ENCODE results near the gene MINDY1.

The MINDY1 gene

GRCh38 chr1:151006327-151007052 is at the start of gene MINDY1:
MINDY1 (minus strand) TSS chr1:151006902; CDS start chr1:151002617, 4,285 bp downstream.
- peak; percentile 84 for DNase-seq (ENCODE audit: low spot score)

- DNase-seq (ENCODE audit: low spot score) = no peak
Observed at GRCh38 chr1:151056149-151056548, 49.4 kb upstream of the MINDY1 start.

- DNase-seq (ENCODE audit: low spot score) = no peak
Observed at GRCh38 chr1:151055581-151055980, 48.9 kb upstream of the MINDY1 start.

- no peak for DNase-seq (ENCODE audit: low spot score)
Observed at GRCh38 chr1:151054971-151055547, 48.4 kb upstream of the MINDY1 start.

GRCh38 chr1:151051356-151052009 is 44.8 kb upstream of the MINDY1 start:
- no peak for DNase-seq (ENCODE audit: low spot score)

GRCh38 chr1:151050051-151050688 is 43.5 kb upstream of the MINDY1 start:
- no peak for DNase-seq (ENCODE audit: low spot score)

- DNase-seq (ENCODE audit: low spot score) = no peak
Observed at GRCh38 chr1:151049458-151049857, 42.8 kb upstream of the MINDY1 start.

GRCh38 chr1:151048645-151049032 is 41.9 kb upstream of the MINDY1 start:
- DNase-seq (ENCODE audit: low spot score) = no peak

GRCh38 chr1:151047925-151048644 is 41.4 kb upstream of the MINDY1 start:
- DNase-seq (ENCODE audit: low spot score) = peak; percentile 82

- peak; percentile 92 for DNase-seq (ENCODE audit: low spot score)
Observed at GRCh38 chr1:151047591-151047924, 40.9 kb upstream of the MINDY1 start, which contains the start of gene C1orf56. C1orf56 (plus strand) TSS chr1:151047751; CDS start chr1:151047848, 97 bp downstream.

- no peak for DNase-seq (ENCODE audit: low spot score)
Observed at GRCh38 chr1:151043163-151043562, 36.5 kb upstream of the MINDY1 start.

GRCh38 chr1:151039521-151039920 is 32.8 kb upstream of the MINDY1 start:
- DNase-seq (ENCODE audit: low spot score) = no peak

- no peak for DNase-seq (ENCODE audit: low spot score)
Observed at GRCh38 chr1:151037032-151037431, 30.3 kb upstream of the MINDY1 start.

GRCh38 chr1:151036356-151036755 is 29.7 kb upstream of the MINDY1 start, which contains the start of gene BNIPL:
BNIPL (plus strand) TSS chr1:151036586; CDS start chr1:151036726, 140 bp downstream.
- no peak for DNase-seq (ENCODE audit: low spot score)

GRCh38 chr1:151035167-151035566 is 28.5 kb upstream of the MINDY1 start:
- no peak for DNase-seq (ENCODE audit: low spot score)

- DNase-seq (ENCODE audit: low spot score) = no peak
Observed at GRCh38 chr1:151032164-151032563, 25.5 kb upstream of the MINDY1 start.

- no peak for DNase-seq (ENCODE audit: low spot score)
Observed at GRCh38 chr1:151026460-151026859, 19.8 kb upstream of the MINDY1 start.

GRCh38 chr1:151024540-151025146 is 17.9 kb upstream of the MINDY1 start:
- peak; percentile 79 for DNase-seq (ENCODE audit: low spot score)

- DNase-seq (ENCODE audit: low spot score) = no peak
Observed at GRCh38 chr1:151013518-151013917, 6.8 kb upstream of the MINDY1 start.

- no peak for DNase-seq (ENCODE audit: low spot score)
Observed at GRCh38 chr1:151012684-151013471, 6.2 kb upstream of the MINDY1 start.

Data from AG08396 (cell line).